ENCODE measurements around the gene CYP2R1. TPM values are rescaled to one million over a fixed set of nuclear protein-coding genes. Genes with fewer than 3 reads are reported as not detected.
"Not testable (repeated sequence)": the region's sequence is repeated elsewhere in the genome, so short reads cannot be mapped to it uniquely, and the experiment has no call there.

Gene CYP2R1
- total RNA-seq, 1 donor from 2014 or later: 17.3 TPM

GRCh38 chr11:14892577-14892976 lies 546 bp upstream of the CYP2R1 start:
- no peak for DNase-seq (ENCODE audit: low spot score)

- peak; percentile 90 for DNase-seq (ENCODE audit: low spot score)
These were observed 642 bp downstream of the CYP2R1 start for GRCh38 chr11:14891143-14892035.

- no peak for DNase-seq (ENCODE audit: low spot score)
These were observed 5.5 kb downstream of the CYP2R1 start for GRCh38 chr11:14886513-14886912.

- no peak for DNase-seq (ENCODE audit: low spot score)
These were observed 7.3 kb downstream of the CYP2R1 start for GRCh38 chr11:14884667-14885273.

- not testable (repeated sequence) for DNase-seq (ENCODE audit: low spot score)
These were observed 8.3 kb downstream of the CYP2R1 start for GRCh38 chr11:14883683-14884082.

- DNase-seq (ENCODE audit: low spot score): no peak
These were observed 9.8 kb downstream of the CYP2R1 start for GRCh38 chr11:14882196-14882595.

GRCh38 chr11:14881576-14882193 lies 10.3 kb downstream of the CYP2R1 start:
- no peak for DNase-seq (ENCODE audit: low spot score)

GRCh38 chr11:14875163-14875562 lies 16.9 kb downstream of the CYP2R1 start:
- no peak for DNase-seq (ENCODE audit: low spot score)

GRCh38 chr11:14873632-14874031 lies 18.4 kb downstream of the CYP2R1 start:
- DNase-seq (ENCODE audit: low spot score): no peak

- DNase-seq (ENCODE audit: low spot score): no peak
These were observed 20.0 kb downstream of the CYP2R1 start for GRCh38 chr11:14872032-14872431.

GRCh38 chr11:14863775-14864174 lies 28.3 kb downstream of the CYP2R1 start:
- not testable (repeated sequence) for DNase-seq (ENCODE audit: low spot score)

GRCh38 chr11:14861680-14862079 lies 30.4 kb downstream of the CYP2R1 start:
- DNase-seq (ENCODE audit: low spot score): no peak

GRCh38 chr11:14860511-14860910 lies 31.5 kb downstream of the CYP2R1 start:
- DNase-seq (ENCODE audit: low spot score): no peak

GRCh38 chr11:14858404-14858803 lies 33.6 kb downstream of the CYP2R1 start:
- DNase-seq (ENCODE audit: low spot score): no peak

- no peak for DNase-seq (ENCODE audit: low spot score)
These were observed 34.4 kb downstream of the CYP2R1 start for GRCh38 chr11:14857621-14858020.

GRCh38 chr11:14855890-14856289 lies 36.1 kb downstream of the CYP2R1 start:
- DNase-seq (ENCODE audit: low spot score): no peak

GRCh38 chr11:14854057-14854456 lies 38.0 kb downstream of the CYP2R1 start:
- DNase-seq (ENCODE audit: low spot score): no peak

- no peak for DNase-seq (ENCODE audit: low spot score)
These were observed 39.4 kb downstream of the CYP2R1 start for GRCh38 chr11:14852571-14853177.

GRCh38 chr11:14842002-14842401 lies 50.0 kb downstream of the CYP2R1 start:
- DNase-seq (ENCODE audit: low spot score): no peak

- no peak for DNase-seq (ENCODE audit: low spot score)
These were observed 56.2 kb downstream of the CYP2R1 start for GRCh38 chr11:14835496-14836492.
